ENCODE measurements around the gene CCN5. TPM values are rescaled to one million over a fixed set of nuclear protein-coding genes. Genes with fewer than 3 reads are reported as not detected.
"Not testable (repeated sequence)": the region's sequence is repeated elsewhere in the genome, so short reads cannot be mapped to it uniquely, and the experiment has no call there.

The CCN5 gene
- polyA plus RNA-seq, 1 donor = 0.09 TPM

DNA sequence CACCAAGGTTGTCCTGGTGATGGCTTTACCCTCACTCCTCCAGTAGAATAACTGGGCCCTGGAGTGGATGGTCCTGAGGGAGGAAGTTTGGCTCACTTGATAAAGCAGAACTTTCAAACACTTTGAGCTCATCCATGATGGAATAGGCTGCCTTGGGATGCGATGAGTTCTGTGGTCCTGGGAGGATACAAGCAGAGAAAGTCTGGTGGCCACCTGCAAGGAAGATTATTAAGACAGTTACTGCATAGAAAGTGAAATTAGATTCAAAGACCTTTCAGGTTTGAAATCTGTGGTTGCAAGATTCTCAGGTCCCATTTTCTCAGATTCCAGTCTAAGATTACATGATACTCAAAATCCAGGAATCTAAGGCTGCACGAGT, 19.9 kb upstream of the CCN5 start:
- H3K36me3 ChIP-seq (ENCODE audit: control insufficient read depth, insufficient read depth, low read length) = no peaks in the 10 kb centered on the region
- no CpG with 5 or more reads among the region's 2 CpGs for whole genome bisulfite sequencing (ENCODE audit: insufficient coverage, low lambda C conversion rate)

DNA sequence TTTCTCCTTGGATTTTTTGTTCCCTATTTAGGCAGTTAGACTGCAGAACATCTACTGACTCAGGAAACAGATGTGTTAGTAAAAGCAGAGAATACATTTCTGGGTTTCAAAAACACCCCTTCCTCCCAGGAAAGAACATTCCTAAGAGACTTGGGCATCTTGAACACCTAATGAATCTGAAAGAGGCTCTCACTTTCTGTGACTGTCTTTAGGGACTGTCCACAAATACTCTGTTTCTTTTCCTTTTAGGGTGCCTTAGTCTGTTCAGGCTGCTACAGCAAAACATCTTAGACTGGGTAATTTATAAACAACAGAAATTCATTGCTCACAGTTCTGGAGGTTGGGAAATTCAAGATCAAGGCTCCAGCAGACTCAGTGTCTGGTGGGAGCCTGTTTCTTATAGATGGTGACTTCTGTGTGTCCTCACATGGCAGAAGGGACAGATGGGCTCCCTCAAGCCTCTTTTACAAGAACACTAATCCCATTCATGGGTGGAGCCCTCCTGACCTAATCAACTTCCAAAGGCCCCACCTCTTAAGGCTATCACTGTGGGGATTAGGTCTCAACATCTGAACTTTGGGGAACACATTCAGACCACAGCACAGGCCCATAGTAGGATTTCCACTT, 19.4 kb upstream of the CCN5 start:
- Histone ChIP-seq H3K27me3 (ENCODE audit: control insufficient read depth, insufficient read depth, low read length) (peaks cover 3% of the 10 kb centered on the region), H3K4me1 (ENCODE audit: control insufficient read depth, insufficient read depth, low read length) (peaks cover 15% of the 10 kb centered on the region), H3K4me3 (ENCODE audit: low read length) (no peak overlapping the region), H3K36me3 (ENCODE audit: control insufficient read depth, insufficient read depth, low read length) (no peaks in the 10 kb centered on the region), H3K27ac (ENCODE audit: low read length) (no peak overlapping the region), H3K9me3 (ENCODE audit: control insufficient read depth, low read depth, low read length) (no peaks in the 10 kb centered on the region)
- DNase-seq = no peak

More for the DNA sequence above, 19.9 kb upstream of the CCN5 start:
- peaks cover 16% of the 10 kb centered on the region for H3K4me1 ChIP-seq (ENCODE audit: control insufficient read depth, insufficient read depth, low read length)
- H3K9me3 ChIP-seq (ENCODE audit: control insufficient read depth, low read depth, low read length) = no peaks in the 10 kb centered on the region
- no peak overlapping the region for H3K27ac ChIP-seq (ENCODE audit: low read length)
- no peak for DNase-seq
- H3K27me3 ChIP-seq (ENCODE audit: control insufficient read depth, insufficient read depth, low read length) = no peaks in the 10 kb centered on the region
- no peak overlapping the region for H3K4me3 ChIP-seq (ENCODE audit: low read length)

DNA sequence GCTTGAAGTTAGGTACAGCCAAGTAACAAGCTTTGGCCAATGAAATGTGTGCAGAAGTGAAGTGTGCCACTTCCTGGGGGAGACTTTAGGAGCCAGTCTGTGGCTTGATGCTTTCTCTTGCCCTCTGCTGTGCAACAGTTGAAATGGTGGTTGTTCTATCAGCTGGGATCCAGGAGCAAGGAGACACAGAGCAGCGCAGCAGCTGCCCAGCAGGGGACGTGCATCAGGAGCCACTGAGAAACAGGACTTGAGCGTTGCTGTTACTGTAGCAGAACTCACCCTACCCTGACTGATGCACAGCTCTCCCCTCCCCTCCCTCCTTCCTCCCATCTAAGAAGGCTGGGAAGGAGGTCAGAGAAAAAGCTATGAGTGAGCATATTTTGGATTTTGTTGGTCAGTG, 18.9 kb upstream of the CCN5 start:
- Histone ChIP-seq H3K4me1 (ENCODE audit: control insufficient read depth, insufficient read depth, low read length) (peaks cover 11% of the 10 kb centered on the region), H3K27me3 (ENCODE audit: control insufficient read depth, insufficient read depth, low read length) (peaks cover 3% of the 10 kb centered on the region), H3K36me3 (ENCODE audit: control insufficient read depth, insufficient read depth, low read length) (no peaks in the 10 kb centered on the region), H3K27ac (ENCODE audit: low read length) (no peak overlapping the region), H3K9me3 (ENCODE audit: control insufficient read depth, low read depth, low read length) (no peaks in the 10 kb centered on the region), H3K4me3 (ENCODE audit: low read length) (no peak overlapping the region)
- WGBS (ENCODE audit: insufficient coverage, low lambda C conversion rate) = no CpG with 5 or more reads among the region's 3 CpGs
- no peak for DNase-seq

DNA sequence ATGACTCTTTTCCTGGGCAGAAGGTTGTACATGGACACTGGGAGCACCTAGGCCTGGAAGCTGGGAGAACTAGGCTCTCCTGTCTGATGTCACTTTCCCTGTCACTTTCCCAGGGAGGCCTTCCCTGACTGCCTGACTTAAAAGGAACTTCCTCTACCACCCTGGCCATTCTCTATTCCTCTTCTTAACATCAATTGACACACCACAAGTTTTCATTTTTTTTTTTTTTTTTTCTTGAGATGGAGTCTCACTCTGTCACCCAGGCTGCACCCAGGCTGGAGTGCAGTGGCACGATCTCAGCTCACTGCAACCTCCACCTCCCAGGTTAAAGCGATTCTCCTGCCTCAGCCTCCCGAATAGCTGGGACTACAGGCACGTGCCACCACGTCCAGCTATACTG, 18.1 kb upstream of the CCN5 start:
- H3K36me3 ChIP-seq (ENCODE audit: control insufficient read depth, insufficient read depth, low read length); H3K27ac ChIP-seq (ENCODE audit: low read length); H3K27me3 ChIP-seq (ENCODE audit: control insufficient read depth, insufficient read depth, low read length); DNase-seq; H3K4me1 ChIP-seq (ENCODE audit: control insufficient read depth, insufficient read depth, low read length); H3K9me3 ChIP-seq (ENCODE audit: control insufficient read depth, low read depth, low read length); H3K4me3 ChIP-seq (ENCODE audit: low read length): not testable (repeated sequence)
- 96% methylated on average over 3 of the region's 5 CpGs for WGBS (ENCODE audit: insufficient coverage, low lambda C conversion rate)

DNA sequence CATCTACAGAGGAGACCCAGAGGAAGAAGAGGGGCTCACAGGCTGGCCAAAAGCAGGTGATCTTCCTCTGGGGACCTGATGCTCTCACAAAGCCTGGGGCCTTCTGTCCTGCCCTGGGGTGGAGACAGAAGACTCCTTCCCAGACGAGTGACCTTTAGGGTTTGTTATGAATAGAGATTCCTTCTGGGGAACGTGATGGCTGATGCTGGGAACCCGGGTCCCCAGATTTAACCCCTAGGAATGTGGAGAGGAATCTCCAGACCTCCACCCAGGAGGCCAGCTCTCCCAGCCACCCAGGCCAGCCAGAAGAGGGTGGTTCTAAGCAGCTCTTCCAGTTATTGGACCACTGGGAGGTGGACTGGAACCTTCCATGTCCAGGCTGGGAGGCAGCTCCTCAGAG, 16.8 kb upstream of the CCN5 start:
- Histone ChIP-seq H3K4me1 (ENCODE audit: control insufficient read depth, insufficient read depth, low read length) (peaks cover 2% of the 10 kb centered on the region), H3K27ac (ENCODE audit: low read length) (no peak overlapping the region), H3K4me3 (ENCODE audit: low read length) (no peak overlapping the region), H3K36me3 (ENCODE audit: control insufficient read depth, insufficient read depth, low read length) (no peaks in the 10 kb centered on the region), H3K27me3 (ENCODE audit: control insufficient read depth, insufficient read depth, low read length) (peaks cover 3% of the 10 kb centered on the region), H3K9me3 (ENCODE audit: control insufficient read depth, low read depth, low read length) (no peaks in the 10 kb centered on the region)
- no CpG with 5 or more reads among the region's 3 CpGs for WGBS (ENCODE audit: insufficient coverage, low lambda C conversion rate)
- DNase-seq = no peak

DNA sequence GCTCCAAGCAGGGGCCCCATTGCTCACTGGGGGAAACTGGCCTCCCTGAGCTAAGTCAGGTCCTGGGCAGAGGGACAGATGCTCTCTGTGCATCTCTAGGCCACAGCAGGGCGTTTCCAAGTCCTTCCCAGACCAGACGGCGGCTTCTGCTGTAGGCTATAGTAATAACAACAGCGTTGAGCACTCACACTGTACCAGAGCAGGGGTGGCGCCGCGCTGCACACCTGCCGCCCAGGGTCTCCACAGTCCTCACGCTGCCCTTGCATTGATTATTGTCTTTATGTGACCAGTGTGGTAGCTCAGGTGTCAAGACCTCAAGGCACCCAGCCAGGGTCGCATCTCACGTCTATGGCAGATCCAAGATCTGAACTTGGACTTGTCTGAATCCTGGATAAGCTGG, 14.9 kb upstream of the CCN5 start:
- H3K27me3 ChIP-seq (ENCODE audit: control insufficient read depth, insufficient read depth, low read length) = peaks cover 3% of the 10 kb centered on the region
- DNase-seq = no peak
- H3K27ac ChIP-seq (ENCODE audit: low read length) = no peak overlapping the region
- no peak overlapping the region for H3K4me3 ChIP-seq (ENCODE audit: low read length)
- no peaks in the 10 kb centered on the region for H3K36me3 ChIP-seq (ENCODE audit: control insufficient read depth, insufficient read depth, low read length)
- no peaks in the 10 kb centered on the region for H3K9me3 ChIP-seq (ENCODE audit: control insufficient read depth, low read depth, low read length)
- H3K4me1 ChIP-seq (ENCODE audit: control insufficient read depth, insufficient read depth, low read length) = no peaks in the 10 kb centered on the region
- WGBS (ENCODE audit: insufficient coverage, low lambda C conversion rate) = no CpG with 5 or more reads among the region's 11 CpGs

DNA sequence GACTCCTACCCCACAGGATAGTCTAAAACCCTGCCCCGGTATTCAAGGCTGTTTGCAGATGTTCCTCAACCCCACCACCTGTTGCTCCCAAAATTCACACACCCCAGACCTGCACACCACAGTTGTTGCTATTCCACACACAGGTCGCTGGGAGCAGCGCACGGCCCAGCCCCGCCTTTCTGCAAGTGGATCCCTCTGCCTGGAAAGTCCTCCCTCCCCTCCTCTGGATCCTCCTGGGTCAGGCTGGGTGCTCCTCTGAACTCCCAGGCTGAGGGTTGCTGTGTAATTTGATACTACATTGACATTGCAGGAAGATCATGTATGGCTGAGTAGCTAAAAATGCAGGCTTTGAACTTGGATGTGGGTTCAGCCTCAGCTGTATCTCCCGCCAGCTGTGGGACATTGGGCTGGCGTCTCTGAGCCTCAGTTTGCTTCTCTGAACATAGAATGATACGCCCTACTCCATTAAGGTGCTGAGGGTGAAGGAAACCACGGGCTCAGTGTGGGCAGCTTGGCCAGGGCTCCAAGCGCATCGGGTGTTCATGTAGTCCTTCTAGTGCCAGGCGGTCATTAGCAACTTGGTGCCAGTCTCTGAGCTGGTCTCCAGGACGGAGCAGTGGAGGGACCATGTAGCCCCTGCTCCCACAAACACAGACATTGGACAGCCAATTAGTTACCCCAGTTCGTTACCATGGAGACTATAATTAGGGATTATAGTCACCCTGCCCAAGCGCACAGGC, 13.9 kb upstream of the CCN5 start:
- Histone ChIP-seq H3K9me3 (ENCODE audit: control insufficient read depth, low read depth, low read length) (no peaks in the 10 kb centered on the region), H3K27me3 (ENCODE audit: control insufficient read depth, insufficient read depth, low read length) (peaks cover 4% of the 10 kb centered on the region), H3K36me3 (ENCODE audit: control insufficient read depth, insufficient read depth, low read length) (no peaks in the 10 kb centered on the region), H3K4me1 (ENCODE audit: control insufficient read depth, insufficient read depth, low read length) (no peaks in the 10 kb centered on the region), H3K4me3 (ENCODE audit: low read length) (no peak overlapping the region), H3K27ac (ENCODE audit: low read length) (no peak overlapping the region)
- DNase-seq = no peak
- no CpG with 5 or more reads among the region's 15 CpGs for WGBS (ENCODE audit: insufficient coverage, low lambda C conversion rate)

DNA sequence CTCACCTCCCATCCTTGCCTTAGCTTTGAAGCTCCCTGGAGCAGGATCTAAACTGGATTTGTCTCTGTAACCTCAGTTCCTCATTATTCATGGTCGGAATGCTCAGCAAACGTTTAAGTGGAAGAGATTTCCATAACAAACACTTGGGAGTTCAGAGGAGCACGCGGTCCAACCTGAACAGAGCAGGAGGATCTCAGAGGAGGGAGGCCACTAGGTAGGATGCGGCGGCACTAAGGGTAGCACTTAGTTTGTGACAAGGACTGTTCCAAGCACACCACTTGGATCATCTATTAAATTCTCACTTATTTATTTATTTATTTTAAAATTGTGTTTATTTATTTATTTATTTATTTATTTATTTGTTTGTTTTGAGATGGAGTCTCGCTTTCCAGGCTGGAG, 13.3 kb upstream of the CCN5 start:
- no peaks in the 10 kb centered on the region for H3K36me3 ChIP-seq (ENCODE audit: control insufficient read depth, insufficient read depth, low read length)
- DNase-seq = no peak
- WGBS (ENCODE audit: insufficient coverage, low lambda C conversion rate) = no CpG with 5 or more reads among the region's 7 CpGs
- H3K27me3 ChIP-seq (ENCODE audit: control insufficient read depth, insufficient read depth, low read length) = peaks cover 9% of the 10 kb centered on the region
- H3K27ac ChIP-seq (ENCODE audit: low read length) = no peak overlapping the region
- H3K4me3 ChIP-seq (ENCODE audit: low read length) = no peak overlapping the region
- no peaks in the 10 kb centered on the region for H3K4me1 ChIP-seq (ENCODE audit: control insufficient read depth, insufficient read depth, low read length)
- no peaks in the 10 kb centered on the region for H3K9me3 ChIP-seq (ENCODE audit: control insufficient read depth, low read depth, low read length)

DNA sequence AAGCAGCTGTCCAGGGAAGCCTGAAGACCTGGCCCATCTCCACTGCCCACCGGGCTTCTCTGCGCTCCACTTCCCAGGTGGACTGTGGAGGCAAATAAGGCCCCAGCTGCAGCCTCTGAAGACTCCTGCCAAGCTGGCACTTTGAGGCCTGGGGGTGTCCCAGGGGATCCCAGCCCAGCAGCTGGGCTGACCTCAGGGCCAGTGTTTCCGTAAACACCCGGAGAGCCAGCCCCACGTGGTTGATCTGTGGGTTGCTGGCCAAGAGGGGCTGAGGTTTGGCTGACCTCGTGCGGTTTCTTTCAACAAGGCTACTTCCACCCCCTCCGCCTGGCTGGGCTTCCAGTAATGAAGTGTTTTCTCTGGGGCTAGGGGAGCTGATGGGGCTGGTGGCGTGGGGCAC, 12.4 kb upstream of the CCN5 start:
- Histone ChIP-seq H3K4me1 (ENCODE audit: control insufficient read depth, insufficient read depth, low read length) (no peaks in the 10 kb centered on the region), H3K4me3 (ENCODE audit: low read length) (no peak overlapping the region), H3K36me3 (ENCODE audit: control insufficient read depth, insufficient read depth, low read length) (no peaks in the 10 kb centered on the region), H3K27ac (ENCODE audit: low read length) (no peak overlapping the region), H3K9me3 (ENCODE audit: control insufficient read depth, low read depth, low read length) (no peaks in the 10 kb centered on the region), H3K27me3 (ENCODE audit: control insufficient read depth, insufficient read depth, low read length) (peaks cover 9% of the 10 kb centered on the region)
- no CpG with 5 or more reads among the region's 9 CpGs for WGBS (ENCODE audit: insufficient coverage, low lambda C conversion rate)
- peak; percentile 28 to 43 for DNase-seq

DNA sequence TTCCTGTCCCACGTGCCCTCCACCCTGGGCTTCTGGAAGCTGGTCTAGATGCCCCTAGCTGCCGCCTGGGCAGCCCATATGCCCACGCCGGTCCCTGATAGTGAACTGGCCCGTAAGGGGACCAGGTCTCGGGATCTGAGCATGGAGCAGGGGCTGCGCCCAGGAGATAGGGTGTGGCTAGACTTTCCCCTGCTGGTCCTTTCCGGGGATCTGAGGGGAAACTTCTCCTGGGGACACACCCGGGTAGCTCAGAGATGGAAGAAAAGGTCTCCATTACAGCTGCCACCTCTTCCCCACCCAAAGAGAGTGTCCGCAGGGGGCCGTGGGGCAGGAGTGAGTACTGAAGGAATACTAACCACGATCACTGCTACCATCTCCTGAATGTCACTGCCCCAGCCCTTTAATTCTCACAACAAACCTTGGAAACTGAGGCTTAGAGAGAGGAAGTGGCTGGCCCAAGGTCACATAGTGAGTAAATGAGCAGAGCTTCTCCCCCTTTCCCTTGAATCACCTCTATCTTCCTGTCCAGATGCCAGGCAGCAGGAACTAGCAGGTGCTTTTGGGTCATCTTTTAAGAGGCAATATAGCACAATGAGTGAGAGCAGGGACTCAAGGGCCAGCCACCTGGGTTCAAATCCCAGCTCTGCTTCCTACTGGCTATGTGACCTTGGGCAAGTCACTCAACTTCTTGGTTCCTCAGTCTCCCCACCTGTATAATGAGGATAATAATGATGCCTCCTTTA, 11.8 kb upstream of the CCN5 start:
- no peaks in the 10 kb centered on the region for H3K4me1 ChIP-seq (ENCODE audit: control insufficient read depth, insufficient read depth, low read length)
- no peak for DNase-seq
- no peaks in the 10 kb centered on the region for H3K36me3 ChIP-seq (ENCODE audit: control insufficient read depth, insufficient read depth, low read length)
- no CpG with 5 or more reads among the region's 12 CpGs for WGBS (ENCODE audit: insufficient coverage, low lambda C conversion rate)
- no peak overlapping the region for H3K27ac ChIP-seq (ENCODE audit: low read length)
- H3K27me3 ChIP-seq (ENCODE audit: control insufficient read depth, insufficient read depth, low read length) = peaks cover 9% of the 10 kb centered on the region
- H3K4me3 ChIP-seq (ENCODE audit: low read length) = no peak overlapping the region
- H3K9me3 ChIP-seq (ENCODE audit: control insufficient read depth, low read depth, low read length) = no peaks in the 10 kb centered on the region

Measured in large intestine (tissue), 3 donors.